Activated T-cell treated with anti-CD3 and anti-CD28 coated beads, Interleukin-2, amount 50 U/mL, for 4 hours (primary cell): Measurements from ENCODE around the gene MISP3. TPM values are rescaled to one million over a fixed set of nuclear protein-coding genes. Genes with fewer than 3 reads are reported as not detected.

Experiments
- ATAC-seq, 2 donors: fragments of 200-7000 bp; cut with Tn5 transposase; one replicate each; pipeline ENCODE4 v1.10.0; 2021
- DNase-seq: peaks from one replicate; pipeline ENCODE4 v3.0.0-alpha.2; 2020
- H3K27me3 Mint-ChIP-seq: one replicate; pipeline ENCODE4 v1.8.0; 2021; ENCODE audit warnings: low read depth, mixed read lengths
- H3K36me3 Mint-ChIP-seq: one replicate; pipeline ENCODE4 v1.8.0; 2022; ENCODE audit warnings: mixed read lengths; ENCODE audit not compliant: insufficient read depth
- H3K4me1 Mint-ChIP-seq: one replicate; pipeline ENCODE4 v1.8.0; 2021; ENCODE audit warnings: low read depth, mixed read lengths
- H3K4me3 Mint-ChIP-seq: one replicate; pipeline ENCODE4 v1.8.0; 2021; ENCODE audit warnings: mild to moderate bottlenecking, moderate library complexity, mixed read lengths
- H3K9me3 Mint-ChIP-seq: one replicate; pipeline ENCODE4 v1.8.0; 2021; ENCODE audit warnings: mixed read lengths
- total RNA-seq, 3 donors: library from RNA; stranded (reverse); gene quantifications; one replicate each; pipeline ENCODE4 v1.2.1, GENCODE V29; 2021

Gene MISP3
- total RNA-seq, 3 donors from 2014 or later, result 0.24 to 0.48 (median 0.43) TPM

- Mint-ChIP-seq H3K4me3 (no peak overlapping the region), H3K4me1 (peaks cover 13% of the 10 kb centered on the region), H3K27me3 (peaks cover 28% of the 10 kb centered on the region), H3K36me3 (no peaks in the 10 kb centered on the region), H3K9me3 (no peaks in the 10 kb centered on the region)
- ATAC-seq (peak in 1 of 2 donors; percentile 33), DNase-seq (peak; percentile 45)
Measured at GRCh38 chr19:14059093-14059480, 13.5 kb upstream of the MISP3 start.

GRCh38 chr19:14059652-14060155, 12.9 kb upstream of the MISP3 start:
- Mint-ChIP-seq H3K36me3 (no peaks in the 10 kb centered on the region), H3K9me3 (no peaks in the 10 kb centered on the region), H3K27me3 (peaks cover 28% of the 10 kb centered on the region), H3K4me3 (no peak overlapping the region), H3K4me1 (peaks cover 13% of the 10 kb centered on the region)
- no peak for DNase-seq
- no peak for ATAC-seq

- ATAC-seq (no peak), DNase-seq (no peak)
- H3K9me3 Mint-ChIP-seq, result no peaks in the 10 kb centered on the region
- no peaks in the 10 kb centered on the region for H3K36me3 Mint-ChIP-seq
- peaks cover 28% of the 10 kb centered on the region for H3K27me3 Mint-ChIP-seq
- H3K4me3 Mint-ChIP-seq, result no peak overlapping the region
- H3K4me1 Mint-ChIP-seq, result peaks cover 13% of the 10 kb centered on the region
Measured at GRCh38 chr19:14061081-14061749, 11.4 kb upstream of the MISP3 start.

GRCh38 chr19:14061751-14062557, 10.6 kb upstream of the MISP3 start, which contains the start of gene PALM3:
PALM3 (minus strand) TSS chr19:14062076; CDS start chr19:14061980, 96 bp downstream.
- peaks cover 28% of the 10 kb centered on the region for H3K27me3 Mint-ChIP-seq
- DNase-seq, result no peak
- no peaks in the 10 kb centered on the region for H3K36me3 Mint-ChIP-seq
- no peak within 1 kb of the TSS for H3K4me3 Mint-ChIP-seq
- H3K9me3 Mint-ChIP-seq, result no peaks in the 10 kb centered on the region
- no peak for ATAC-seq
- peaks cover 13% of the 10 kb centered on the region for H3K4me1 Mint-ChIP-seq

GRCh38 chr19:14062558-14062855, 10.1 kb upstream of the MISP3 start:
- H3K4me3 Mint-ChIP-seq, result no peak overlapping the region
- H3K4me1 Mint-ChIP-seq, result peaks cover 13% of the 10 kb centered on the region
- no peak for ATAC-seq
- no peaks in the 10 kb centered on the region for H3K9me3 Mint-ChIP-seq
- no peak for DNase-seq
- no peaks in the 10 kb centered on the region for H3K36me3 Mint-ChIP-seq
- peaks cover 28% of the 10 kb centered on the region for H3K27me3 Mint-ChIP-seq

- Mint-ChIP-seq H3K4me3 (no peak overlapping the region), H3K36me3 (no peaks in the 10 kb centered on the region), H3K27me3 (peaks cover 24% of the 10 kb centered on the region), H3K9me3 (no peaks in the 10 kb centered on the region), H3K4me1 (peaks cover 10% of the 10 kb centered on the region)
- ATAC-seq (no peak), DNase-seq (no peak)
Measured at GRCh38 chr19:14063105-14063504, 9.5 kb upstream of the MISP3 start.

GRCh38 chr19:14066134-14066533, 6.5 kb upstream of the MISP3 start:
- no peak for ATAC-seq
- Mint-ChIP-seq H3K4me3 (no peak overlapping the region), H3K4me1 (no peaks in the 10 kb centered on the region)

GRCh38 chr19:14070268-14071050, 2.1 kb upstream of the MISP3 start:
- no peaks in the 10 kb centered on the region for H3K9me3 Mint-ChIP-seq
- H3K4me1 Mint-ChIP-seq, result peaks cover 18% of the 10 kb centered on the region
- ATAC-seq (no peak), DNase-seq (no peak)
- H3K36me3 Mint-ChIP-seq, result no peaks in the 10 kb centered on the region
- H3K27me3 Mint-ChIP-seq, result no peaks in the 10 kb centered on the region
- no peak overlapping the region for H3K4me3 Mint-ChIP-seq

More at GRCh38 chr19:14066134-14066533, 6.5 kb upstream of the MISP3 start:
- Mint-ChIP-seq H3K27me3 (peaks cover 4% of the 10 kb centered on the region), H3K36me3 (no peaks in the 10 kb centered on the region), H3K9me3 (no peaks in the 10 kb centered on the region)
- no peak for DNase-seq

GRCh38 chr19:14073261-14073924, 807 bp downstream of the MISP3 start:
- peaks cover 18% of the 10 kb centered on the region for H3K4me1 Mint-ChIP-seq
- no peaks in the 10 kb centered on the region for H3K36me3 Mint-ChIP-seq
- H3K9me3 Mint-ChIP-seq, result no peaks in the 10 kb centered on the region
- ATAC-seq (peak; percentile 78), DNase-seq (peak; percentile 72)
- no peaks in the 10 kb centered on the region for H3K27me3 Mint-ChIP-seq
- H3K4me3 Mint-ChIP-seq, result peak overlapping the region; percentile 91

GRCh38 chr19:14073925-14074838, 1.6 kb downstream of the MISP3 start:
- DNase-seq (peak; percentile 19), ATAC-seq (peak; percentile 2 to 8)
- Mint-ChIP-seq H3K9me3 (no peaks in the 10 kb centered on the region), H3K4me1 (peaks cover 18% of the 10 kb centered on the region), H3K4me3 (peak overlapping the region; percentile 91), H3K27me3 (no peaks in the 10 kb centered on the region), H3K36me3 (no peaks in the 10 kb centered on the region)

GRCh38 chr19:14078411-14078810, 5.8 kb downstream of the MISP3 start:
- DNase-seq (no peak), ATAC-seq (no peak)

GRCh38 chr19:14080887-14081796, 8.6 kb downstream of the MISP3 start:
- H3K9me3 Mint-ChIP-seq, result no peaks in the 10 kb centered on the region
- H3K4me1 Mint-ChIP-seq, result peaks cover 12% of the 10 kb centered on the region
- no peaks in the 10 kb centered on the region for H3K27me3 Mint-ChIP-seq
- ATAC-seq (peak; percentile 95), DNase-seq (peak; percentile 99)
- H3K4me3 Mint-ChIP-seq, result peak overlapping the region; percentile 90
- H3K36me3 Mint-ChIP-seq, result no peaks in the 10 kb centered on the region

More at GRCh38 chr19:14078411-14078810, 5.8 kb downstream of the MISP3 start:
- Mint-ChIP-seq H3K9me3 (no peaks in the 10 kb centered on the region), H3K4me3 (no peak overlapping the region), H3K4me1 (peaks cover 28% of the 10 kb centered on the region), H3K27me3 (no peaks in the 10 kb centered on the region), H3K36me3 (no peaks in the 10 kb centered on the region)
